Measurements from ENCODE around the gene SLCO2A1.

SLCO2A1 gene

DNA sequence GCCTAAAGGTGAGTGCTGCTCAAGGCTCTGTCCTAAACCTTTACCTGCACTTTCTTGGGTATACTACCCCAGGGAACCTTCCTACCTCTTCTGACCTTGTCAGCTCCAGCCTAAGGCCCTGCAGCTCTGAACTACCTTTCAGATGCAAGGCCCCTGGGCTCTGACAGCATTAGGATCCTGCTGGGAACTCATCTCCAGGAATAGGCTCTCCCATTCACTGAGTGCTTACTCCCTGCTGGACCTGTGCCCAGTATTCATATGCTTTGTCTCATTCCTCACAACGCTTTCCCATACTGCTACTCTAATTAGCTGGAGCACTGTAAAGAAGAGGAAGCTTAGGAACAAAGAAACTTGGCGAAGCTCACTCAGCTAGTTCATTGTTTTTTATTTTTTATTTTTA is 80.3 kb downstream of the SLCO2A1 start:
- DNase-seq (ENCODE audit: low spot score), result no peak

DNA sequence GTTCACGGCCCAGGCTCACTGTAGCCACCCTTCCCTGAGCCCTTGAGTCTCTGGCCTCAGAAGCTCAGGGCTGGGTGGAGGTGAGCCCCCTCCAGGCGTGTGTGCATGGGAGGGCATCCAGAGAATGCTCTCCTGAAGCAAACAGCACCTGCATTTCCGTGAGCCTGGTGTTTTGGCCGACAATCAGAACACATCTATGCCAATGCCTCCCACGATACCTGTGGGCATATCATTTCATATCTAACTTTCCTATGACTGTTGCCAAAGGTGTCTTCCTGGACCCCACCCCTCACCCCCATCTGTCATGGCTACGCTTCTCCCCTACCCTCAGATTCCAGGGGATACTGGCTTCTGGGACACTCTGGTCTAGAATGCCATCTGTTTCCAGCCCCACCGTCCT is 80.7 kb downstream of the SLCO2A1 start:
- DNase-seq (ENCODE audit: low spot score), result no peak

DNA sequence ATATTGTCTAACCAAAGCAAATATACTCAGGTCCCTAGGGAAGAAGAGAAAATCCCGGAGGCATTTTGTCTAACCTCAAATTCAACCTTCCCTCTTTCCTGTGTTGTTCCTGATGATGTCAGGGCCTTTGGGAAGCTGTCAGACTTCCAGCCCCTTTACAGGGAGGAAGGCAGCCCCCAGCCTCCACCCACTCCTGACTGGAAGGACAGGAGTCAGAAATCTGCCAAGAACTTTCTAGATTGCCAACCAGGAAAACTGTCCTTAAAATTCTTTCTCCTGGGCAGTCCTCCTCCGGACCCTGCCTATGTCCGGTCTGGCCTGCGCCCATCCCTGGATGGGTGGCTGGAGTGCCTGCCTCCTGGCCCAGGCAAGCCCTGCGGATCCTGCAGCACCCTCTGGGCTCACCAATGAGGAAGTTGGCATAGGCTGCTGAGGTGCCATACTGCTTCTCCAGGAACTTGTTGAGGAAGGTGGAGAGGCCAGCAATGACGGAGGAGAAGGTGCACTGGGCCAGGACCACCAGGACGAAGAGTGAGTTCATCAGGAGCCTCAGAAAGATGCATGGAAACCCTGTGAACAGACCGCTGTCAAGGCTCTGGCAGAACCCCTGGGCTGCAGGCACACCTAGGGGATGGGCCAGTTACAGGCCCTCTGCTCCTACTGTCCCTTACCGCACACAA is 81.5 kb downstream of the SLCO2A1 start:
- no peak for DNase-seq (ENCODE audit: low spot score)

DNA sequence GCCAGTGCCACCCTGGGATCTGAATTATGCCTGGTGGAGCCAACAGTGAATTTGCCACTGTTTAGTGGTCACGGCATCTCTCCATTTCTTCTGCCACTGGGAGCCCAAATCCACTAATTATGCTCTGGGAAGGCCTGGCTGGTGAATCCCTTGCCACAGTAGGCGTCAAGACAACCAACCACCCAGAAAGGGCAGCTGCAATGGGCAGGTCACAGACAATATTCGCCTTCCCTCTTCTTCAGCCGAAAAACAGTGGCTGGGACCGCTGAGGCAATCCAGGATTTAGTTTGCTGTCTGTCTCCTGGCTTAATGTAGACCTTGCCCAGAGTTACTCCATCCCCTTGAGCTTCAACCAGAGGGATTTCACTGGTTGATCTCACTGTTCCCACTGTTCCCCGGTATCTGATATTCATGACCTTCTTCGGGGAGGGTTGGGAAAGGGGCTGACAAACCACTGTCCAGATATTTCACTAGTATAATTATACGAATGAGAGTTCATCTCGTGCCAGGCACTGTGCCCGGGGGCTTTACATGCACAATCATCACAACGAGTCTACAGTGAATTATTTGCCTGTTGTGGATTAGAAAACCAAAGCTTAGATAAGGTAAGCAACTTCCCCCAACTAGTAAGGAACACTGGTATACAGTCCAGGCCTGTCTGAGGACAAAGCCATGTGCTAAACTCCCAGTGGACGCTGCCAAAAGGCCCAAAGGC is 84.2 kb downstream of the SLCO2A1 start:
- DNase-seq (ENCODE audit: low spot score), result no peak

DNA sequence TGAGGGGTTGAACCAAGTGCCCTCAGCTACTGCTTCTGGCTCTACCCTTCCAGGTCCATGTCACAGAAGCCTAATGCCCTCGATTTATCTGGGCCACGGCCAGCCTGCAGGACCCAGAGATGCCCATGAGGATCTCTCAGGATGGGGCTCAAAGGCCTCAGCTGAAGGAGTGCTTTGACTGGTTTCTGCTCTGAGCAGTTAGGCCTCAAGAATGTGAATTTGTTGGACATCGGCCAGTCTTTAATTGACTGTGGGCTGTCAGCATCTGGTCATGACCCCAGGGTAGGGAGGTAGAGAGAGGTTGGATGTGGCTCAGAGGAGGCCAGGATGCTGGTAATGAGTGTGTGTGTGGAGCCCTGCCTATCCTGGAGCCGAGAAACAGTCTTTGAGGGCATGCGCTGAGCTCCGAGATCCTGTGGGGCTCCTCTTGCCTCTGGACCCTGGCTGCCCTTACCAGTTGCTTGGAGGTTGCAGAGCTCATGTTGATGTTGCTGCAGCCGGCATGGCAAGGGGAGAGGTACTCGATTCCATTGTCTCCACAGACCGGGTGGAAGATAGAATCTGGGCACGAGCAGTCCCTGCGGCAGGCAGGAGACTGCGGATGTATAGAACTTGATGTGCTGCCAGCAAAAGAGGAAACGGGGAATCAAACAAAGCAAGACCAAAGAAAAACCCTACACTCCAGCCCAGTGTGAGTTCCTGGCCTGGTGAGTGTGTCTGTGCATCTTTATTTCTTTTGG is 84.9 kb downstream of the SLCO2A1 start:
- no peak for DNase-seq (ENCODE audit: low spot score)

DNA sequence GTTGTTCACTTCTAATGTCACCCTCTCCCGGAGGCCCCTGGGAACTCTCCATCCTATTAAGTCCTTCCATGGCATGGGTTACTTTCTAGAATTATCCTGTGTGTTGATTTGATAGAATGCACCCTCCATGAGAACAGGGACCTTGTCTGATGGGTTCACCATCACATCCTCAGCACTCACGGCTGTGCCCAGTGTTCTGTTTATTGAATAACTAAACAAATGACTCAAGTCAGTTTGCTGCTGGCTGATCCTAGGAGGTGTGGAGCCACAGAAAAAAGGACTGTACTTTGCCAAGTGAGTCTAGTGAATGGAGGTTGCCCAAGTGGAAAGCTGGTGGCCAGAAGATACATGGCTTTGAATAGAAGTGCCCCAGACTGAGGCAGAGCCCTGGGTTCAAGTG is 85.5 kb downstream of the SLCO2A1 start:
- DNase-seq (ENCODE audit: low spot score), result no peak

DNA sequence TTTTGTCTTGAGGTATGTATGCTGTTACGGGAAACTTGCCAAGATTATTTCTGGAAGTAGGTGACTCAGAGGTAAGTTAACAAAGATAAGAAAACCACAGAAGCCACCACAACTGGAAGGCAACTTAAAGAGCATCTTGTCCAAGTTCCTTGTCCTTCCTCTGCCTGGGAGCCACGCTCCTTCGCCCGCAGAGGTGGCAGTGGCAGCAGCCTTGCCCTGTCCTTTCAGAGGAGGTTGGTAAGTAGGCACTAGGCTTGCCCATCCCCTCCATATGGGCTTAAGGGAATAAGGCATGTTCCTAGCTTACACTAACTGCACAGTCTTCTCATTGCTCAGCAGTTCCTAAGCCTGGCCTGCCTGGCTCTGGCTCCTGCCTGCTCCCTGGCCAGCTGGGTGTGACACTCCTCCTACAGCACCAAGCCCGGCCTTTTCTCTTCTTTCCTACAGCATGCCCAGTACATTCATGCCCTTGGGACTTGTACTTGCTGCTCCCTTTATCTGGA is 86.0 kb downstream of the SLCO2A1 start:
- DNase-seq (ENCODE audit: low spot score), result no peak

DNA sequence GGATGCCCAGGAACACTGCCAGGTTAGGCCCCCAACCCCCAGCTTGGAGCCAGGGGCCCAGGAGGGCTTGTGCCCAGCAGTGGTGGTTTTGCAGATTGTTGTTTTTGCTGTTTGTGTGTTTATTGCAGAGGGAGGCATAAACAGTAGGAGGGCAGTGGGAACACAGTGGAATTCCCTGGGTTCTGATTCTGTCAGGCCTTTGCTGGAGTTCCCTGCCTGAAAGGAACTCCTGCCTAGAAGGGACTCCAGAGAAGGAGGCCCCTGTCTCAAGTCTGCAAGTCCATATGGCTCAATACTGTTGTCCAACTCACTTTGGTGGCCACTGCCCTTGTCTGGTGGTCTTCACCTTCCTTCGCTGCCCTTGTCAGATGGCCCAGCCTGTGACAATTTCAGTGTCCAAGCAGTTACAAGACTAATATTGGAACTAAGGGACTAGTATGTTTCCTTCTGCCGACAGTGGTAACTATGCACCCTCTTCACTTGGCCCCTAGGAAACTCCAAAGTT is 86.6 kb downstream of the SLCO2A1 start:
- DNase-seq (ENCODE audit: low spot score), result no peak

DNA sequence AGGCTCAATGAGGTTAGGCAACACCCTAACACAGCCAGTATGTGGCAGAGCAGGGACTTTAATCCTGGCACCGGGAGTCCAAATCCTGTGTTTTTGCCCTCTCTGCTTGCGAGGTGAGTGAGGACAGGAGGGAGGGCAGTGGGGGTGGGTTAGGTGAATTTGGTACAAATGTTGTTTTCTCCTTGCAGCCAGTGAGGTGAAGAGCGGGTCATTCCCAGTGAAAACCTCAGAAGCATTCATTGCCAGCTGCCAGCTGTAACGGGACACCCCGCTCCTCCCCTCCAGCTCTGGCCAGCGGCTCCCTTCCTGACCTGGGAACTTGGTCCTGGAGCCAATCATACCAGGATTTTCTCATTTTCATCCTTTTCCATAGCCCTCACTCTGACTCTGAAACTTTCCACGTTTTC is 88.3 kb downstream of the SLCO2A1 start:
- DNase-seq (ENCODE audit: low spot score), result no peak

DNA sequence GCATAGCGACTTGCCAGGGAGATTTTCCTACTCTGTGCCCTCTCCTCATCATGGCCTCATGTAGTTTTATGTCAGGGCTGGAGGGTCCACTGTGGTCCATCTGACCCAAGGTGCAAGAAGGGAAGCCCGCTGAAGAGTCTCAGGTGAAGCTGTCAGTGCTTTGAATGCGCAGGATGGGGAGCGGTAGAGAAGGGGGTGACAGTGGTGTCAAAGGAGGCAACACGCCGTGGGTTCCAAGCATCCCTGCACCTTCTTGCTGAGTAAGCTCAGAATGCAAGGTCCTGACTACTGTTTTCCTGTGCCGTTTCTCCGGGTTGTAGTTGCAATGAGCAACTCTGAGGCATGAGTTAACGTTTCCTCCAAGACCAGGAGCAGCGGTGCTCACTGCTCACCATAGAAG is 89.2 kb downstream of the SLCO2A1 start:
- no peak for DNase-seq (ENCODE audit: low spot score)

DNA sequence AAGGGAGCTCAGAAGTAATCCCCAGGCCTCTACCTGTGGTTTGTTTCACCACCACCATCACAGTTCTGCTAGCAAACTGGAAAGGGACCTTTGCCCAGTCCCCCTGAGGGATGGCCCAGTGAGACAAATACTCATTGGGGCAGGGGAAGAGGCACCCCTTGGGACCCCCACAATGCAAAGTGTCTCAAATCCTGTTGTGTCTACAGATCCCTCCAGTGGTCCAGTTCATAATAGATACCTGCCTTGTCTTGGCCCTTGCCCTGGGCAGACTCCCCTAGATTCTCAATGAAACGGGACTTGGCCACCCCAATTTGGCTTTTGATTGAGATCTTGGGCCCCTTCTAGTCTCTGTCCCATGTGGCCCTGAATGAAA is 90.3 kb downstream of the SLCO2A1 start:
- no peak for DNase-seq (ENCODE audit: low spot score)

DNA sequence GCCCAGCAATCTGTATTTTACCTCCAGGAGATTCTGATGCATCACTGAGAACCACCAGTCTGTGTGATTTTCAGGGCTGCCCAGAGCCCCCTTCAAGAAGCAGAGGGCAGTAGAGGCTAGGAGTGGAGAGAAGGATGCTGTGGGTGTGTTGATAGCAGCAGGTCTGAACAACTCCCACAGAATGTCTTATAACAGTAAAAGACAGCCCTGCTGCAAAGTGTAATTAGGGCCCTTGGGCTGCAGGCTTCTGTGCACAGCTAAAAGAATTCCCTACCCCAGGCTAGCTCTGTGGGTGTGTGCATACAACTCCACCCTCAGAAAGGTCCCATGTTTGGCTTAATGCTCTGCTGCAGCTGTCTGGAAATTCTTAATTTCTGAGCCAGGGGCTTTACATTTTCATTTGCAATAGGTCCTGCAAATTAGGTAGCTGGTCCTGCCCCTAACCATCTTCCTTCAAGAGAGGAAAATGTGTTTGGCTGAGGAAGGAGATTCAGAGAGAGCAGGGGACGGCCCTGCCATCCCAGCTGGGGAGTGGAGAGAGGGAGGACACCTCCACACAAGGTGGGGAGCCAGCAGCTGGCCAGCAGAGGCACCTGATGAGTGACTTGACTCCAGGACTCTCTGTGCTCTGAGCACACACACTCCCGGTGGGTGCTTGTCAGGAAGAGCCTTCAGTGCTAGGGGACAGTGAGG is 90.8 kb downstream of the SLCO2A1 start:
- peak; percentile 30 for DNase-seq (ENCODE audit: low spot score)

DNA sequence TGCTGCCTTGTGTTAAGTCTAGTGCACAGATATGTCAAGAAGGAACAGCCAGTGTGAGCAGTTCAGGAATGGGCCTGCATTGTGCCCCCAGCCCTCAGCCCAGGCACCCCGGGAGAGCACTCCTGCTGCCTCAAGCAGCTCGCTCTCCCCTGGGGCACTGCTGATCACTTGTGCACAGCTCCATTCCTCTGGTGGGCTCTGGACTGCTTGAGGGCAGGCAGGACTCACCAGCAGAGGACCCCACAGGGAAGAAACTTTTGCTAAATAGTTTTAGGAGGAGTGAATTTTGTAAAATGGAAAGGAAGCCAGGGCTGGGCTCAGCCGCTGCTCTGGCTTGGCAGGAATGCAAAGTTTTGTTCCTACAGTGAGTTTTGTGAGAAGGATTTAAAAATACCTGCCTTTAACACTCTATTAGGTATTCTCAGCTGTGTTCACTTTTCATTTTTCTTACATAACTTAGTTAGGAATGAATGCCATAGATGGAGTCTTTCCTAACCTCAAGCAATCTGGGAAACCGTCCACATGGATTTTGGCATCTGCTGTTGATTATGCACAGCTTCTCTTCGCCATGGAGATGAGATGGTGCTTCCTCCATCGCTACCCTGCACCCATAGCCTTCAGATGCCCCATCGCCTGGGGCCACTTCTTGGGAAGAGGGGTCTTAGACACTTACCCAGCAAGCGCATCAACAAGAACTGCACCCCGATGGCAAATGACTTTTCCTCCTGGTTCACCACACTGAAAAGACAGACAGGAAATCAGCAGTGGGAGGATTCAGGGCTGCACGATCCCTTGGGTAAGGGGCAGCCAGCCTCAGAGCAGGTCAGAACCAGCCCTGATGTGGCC is 91.7 kb downstream of the SLCO2A1 start:
- DNase-seq (ENCODE audit: low spot score), result peak; percentile 57

DNA sequence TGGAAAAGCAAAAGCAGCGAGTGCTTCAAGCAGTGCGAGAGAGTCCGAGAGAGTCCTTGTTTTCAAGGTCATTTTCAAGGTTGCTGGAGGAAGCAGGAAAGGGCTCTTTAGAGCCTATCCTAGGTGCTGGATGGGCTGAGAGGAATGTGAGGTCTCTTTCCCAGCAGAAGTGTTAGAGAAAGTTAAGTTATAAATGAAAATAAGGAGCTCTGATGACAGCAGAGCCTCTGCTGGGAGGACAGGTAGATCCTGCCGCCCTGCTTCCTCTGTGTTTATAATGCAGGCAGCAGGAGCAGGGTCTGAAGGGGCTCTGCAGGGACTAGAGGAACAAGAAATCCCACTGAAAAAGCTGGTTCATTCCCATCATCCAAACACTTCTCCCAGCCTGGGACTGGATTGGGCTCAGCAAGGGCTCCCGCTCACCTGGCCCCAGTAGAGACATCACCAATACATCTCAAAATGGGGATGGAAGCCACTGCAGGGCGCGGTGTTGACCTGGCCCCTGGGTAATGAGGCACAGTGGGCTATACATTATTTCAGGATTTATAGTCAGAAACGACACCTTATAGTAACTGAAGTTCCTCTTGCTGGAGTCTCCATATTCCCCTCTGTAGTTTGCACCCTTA is 92.6 kb downstream of the SLCO2A1 start:
- no peak for DNase-seq (ENCODE audit: low spot score)

DNA sequence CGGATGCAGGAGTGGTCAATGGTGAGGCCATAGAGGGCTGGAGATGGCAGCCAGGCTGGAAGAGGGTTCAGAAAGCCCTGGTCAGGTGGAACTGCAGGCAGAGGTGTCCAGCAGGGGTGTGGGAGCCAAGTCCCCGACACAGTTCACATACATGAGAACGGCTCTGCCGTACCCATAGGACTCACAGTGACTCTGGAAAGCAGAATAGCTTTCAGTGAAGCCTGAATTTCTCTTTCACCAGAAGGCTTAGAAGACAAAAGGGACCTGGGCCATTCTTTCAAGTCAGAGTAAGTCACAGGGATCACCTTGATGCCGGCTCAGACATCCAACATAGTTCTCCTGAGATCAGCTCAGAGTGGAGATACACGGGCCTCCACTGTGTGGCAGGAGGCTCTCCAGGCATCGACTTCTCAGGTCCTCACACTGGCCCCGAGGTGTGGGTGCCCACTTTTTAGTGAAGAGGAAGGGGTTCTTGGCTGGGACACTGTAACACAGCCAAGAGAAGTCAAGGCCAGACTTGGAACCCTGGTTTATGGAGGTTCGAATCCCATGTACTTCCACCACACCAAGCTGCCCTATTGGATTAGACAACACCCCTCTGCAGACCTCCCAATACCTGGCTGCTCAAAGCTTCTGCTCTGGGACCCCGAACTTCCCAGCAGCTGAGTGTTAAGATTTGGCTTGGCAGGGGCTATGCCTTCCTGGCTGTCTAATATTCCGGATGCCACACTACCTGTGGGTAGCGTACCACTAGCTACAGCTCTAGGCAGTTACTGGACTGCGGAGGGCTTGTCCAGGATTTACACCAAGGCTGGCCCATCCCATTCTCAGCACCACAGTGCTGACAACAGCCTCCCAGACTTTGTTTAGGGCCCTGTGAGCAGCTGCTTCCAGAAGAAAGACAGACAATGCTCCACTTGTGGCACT is 93.6 kb downstream of the SLCO2A1 start:
- DNase-seq (ENCODE audit: low spot score), result no peak

DNA sequence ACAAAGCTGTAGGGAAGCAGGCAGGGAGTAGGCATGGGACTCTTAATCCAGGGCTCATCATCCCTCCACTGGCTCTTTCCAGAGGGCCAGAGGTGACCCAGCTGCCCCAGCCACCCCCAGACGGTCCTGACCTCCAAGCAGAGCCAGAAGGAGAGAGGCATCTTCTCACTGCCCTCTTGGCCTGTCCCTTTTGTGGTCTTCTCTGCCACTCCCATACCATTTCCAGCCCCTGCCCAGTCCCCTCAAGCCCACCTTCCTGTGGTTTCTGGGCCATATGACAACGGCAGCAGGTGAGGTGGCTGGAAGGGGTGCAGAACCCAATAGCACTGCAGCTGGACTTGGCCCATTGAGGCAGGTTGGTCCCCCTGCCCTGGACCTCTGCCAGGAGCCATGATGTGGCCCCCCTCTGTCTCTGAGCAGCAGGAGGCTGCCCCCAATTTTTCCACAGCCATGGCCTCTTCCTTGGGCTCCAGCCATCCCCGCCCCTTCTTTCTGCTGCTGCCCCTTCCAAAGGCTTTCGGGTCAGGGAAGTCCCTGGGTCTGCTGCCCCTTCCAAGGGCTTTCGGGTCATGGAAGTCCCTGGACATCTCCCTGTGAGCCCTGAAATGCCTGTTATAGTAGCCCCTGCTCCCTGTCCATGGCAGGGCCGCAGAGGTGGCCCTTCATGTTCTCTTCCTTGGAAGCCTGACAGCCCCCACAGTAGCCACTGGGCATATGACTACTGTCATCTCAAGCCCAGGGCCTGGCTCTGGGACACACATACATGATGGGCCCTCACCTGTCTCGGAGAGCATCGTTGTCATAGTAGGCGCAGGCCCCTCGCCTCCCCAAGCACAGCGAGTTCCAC is 94.5 kb downstream of the SLCO2A1 start:
- DNase-seq (ENCODE audit: low spot score), result no peak

DNA sequence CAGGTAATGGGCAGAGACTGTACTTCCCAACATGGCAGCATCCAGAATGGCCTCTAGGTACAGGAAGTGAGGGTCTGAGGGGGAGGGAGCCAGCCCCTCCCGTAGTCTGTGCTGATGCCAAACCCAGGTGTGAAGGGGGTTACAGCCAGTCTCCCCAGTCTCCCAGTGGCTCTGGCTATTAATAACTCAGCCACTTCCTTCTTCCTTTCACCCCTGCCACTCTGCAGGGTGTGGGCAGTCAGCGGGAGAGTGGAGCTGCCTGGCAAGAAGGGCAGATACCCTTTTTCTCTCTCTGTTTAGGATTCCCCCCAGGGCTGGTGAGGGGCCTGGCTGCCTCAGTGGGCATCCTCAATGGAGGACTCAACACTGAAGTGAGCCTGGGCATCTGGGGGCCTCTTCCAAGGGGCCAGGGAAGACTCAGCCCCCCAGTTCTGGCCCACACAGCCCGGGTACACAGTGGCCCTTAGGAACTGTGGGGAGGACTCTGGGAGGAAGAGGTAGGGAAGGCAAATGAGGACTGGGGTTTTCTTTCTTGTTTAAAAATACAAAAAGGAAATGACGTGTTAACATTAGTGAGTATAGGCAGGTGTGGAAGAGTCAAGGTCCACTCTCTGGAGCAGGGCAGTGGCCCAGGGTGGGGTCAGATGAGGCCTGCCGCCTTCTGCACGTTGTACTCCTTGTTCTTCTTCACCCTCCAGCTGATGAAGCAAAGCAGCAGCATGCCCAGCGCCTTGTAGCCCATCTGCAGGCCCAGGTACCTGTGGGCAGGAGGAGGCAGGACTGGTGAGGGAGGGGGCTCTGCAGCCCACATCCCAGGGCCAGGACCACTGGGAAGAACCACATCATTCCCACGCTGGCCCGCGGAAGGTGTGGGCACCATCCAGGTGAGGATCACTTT is 95.4 kb downstream of the SLCO2A1 start:
- no peak for DNase-seq (ENCODE audit: low spot score)
